ENCODE measurements around the gene BMPR1A.

DNA sequence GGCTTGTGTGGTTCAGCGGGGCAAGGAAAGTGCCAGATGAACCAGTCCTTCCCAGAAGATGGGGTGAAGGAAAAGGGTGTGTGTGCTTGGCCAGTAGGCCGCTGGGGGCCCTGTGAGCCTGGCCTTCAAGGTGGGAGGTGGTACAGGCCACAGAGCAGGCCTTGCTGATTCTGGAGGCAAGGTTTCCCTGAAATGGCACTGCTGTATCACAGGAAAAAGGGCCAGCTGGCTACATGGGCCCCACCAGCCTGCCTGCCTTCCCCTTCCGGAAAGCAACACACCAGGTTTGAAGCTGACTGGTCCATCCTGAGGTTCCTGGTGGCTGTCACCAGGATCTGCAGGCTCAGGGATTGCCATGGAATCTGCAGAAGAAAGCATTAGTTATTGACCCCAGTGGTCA, 188.5 kb downstream of the BMPR1A start:
- no peak for TF ChIP-seq SP1 (IDR thresholded peaks at IDR 0.05)
- TF ChIP-seq YY1 (IDR thresholded peaks at IDR 0.05) = no peak
- no peak for TF ChIP-seq CTCF (IDR thresholded peaks at IDR 0.05; ENCODE audit: low read depth, low read length, missing input control)
- no peak for TF ChIP-seq RXRA (IDR thresholded peaks at IDR 0.05)
- TF ChIP-seq EGR1 (IDR thresholded peaks at IDR 0.05; ENCODE audit: low read depth in 2 of 2) = no peak
- no peak for TF ChIP-seq RAD21 (IDR thresholded peaks at IDR 0.05)
- TF ChIP-seq NR2F2 (IDR thresholded peaks at IDR 0.05) = no peak
- TF ChIP-seq, protein P1, sequence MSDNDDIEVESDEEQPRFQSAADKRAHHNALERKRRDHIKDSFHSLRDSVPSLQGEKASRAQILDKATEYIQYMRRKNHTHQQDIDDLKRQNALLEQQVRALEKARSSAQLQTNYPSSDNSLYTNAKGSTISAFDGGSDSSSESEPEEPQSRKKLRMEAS (IDR thresholded peaks at IDR 0.05) = no peak
- no peak for TF ChIP-seq REST (IDR thresholded peaks at IDR 0.05)
- no peak for TF ChIP-seq JUND (IDR thresholded peaks at IDR 0.05)
- TF ChIP-seq, protein P2, sequence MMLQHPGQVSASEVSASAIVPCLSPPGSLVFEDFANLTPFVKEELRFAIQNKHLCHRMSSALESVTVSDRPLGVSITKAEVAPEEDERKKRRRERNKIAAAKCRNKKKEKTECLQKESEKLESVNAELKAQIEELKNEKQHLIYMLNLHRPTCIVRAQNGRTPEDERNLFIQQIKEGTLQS (IDR thresholded peaks at IDR 0.05) = no peak
- TF ChIP-seq TAF1 (conservative IDR thresholded peaks at IDR 0.05) = no peak
- TF ChIP-seq HNF4A (conservative IDR thresholded peaks at IDR 0.05) = no peak
- TF ChIP-seq FOXA1 (IDR thresholded peaks at IDR 0.05) = no peak
